NCI-H748 (cell line): ENCODE measurements around the gene SUMO3.

Source experiments
- DNase-seq: peaks from one replicate; lab custom pipeline; 2025; ENCODE audit not compliant: unreplicated experiment; lab: John Stamatoyannopoulos, UW

The SUMO3 gene

DNA sequence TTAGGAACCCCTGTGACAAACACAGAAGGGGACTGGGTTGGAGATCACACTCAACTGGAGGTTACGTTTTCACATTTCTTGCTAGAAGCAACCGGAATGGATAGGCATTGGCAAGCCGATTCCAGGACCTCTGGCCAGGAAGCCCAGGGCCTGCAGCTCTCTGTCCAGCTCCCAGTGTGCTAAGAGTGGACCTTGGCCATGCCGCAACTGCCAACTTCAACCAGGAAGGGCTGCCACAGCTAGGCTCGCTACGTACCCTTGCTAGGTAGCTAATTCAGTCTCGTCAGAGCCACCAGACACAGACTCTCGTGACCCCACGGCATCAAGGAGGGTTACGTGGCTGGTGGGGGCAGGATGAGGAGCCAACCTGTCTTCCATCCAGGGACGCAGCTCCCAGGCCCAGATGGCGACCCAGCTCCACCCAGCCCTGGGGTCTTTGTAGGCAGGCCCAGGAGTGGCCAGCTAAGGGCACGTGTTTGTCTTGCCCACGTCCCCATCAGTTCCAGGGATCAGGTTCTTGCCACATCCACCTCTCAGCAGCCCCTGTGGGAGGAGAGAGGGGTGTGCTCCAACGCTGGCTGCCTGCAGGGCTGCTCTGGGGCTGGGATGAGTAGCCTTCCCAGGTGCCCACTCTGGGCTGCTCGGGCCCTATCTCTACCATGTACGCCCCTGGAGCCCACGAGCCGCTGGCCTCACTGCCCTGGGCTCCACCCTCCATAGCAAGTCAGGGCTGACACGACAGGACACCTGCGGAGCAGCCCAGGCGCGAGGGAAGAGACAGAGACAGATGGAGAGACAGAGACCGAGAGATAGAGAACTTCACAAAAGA lies 55.4 kb downstream of the SUMO3 start:
- no peak for DNase-seq

DNA sequence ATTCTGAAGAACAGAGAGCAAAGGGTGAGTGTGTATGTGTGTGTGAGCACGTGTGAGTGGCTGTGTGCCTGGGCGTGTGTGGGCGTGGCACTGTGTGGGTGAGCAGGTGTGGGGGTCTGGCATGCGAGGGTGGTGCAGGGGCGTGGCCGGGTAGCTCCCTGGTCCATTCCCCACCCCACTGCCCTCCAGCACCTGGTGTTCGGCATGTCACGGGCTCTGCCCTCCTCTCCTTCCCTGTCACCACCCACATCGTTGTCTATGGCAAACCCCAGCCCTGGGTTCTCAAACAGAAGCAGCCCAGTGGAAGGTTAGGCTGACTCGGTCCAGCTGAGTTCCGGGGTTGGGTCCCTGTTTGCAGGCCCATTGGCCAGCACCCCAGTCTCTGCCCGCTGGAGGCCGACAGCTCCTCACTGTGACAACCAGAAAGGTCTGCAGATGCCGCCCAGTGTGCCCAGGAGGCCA lies 56.1 kb downstream of the SUMO3 start:
- peak; percentile 87 for DNase-seq

- peak; percentile 85 for DNase-seq
These were observed 56.7 kb downstream of the SUMO3 start for GRCh38 chr21:44761011-44761729.

GRCh38 chr21:44760376-44760775 lies 57.5 kb downstream of the SUMO3 start:
- no peak for DNase-seq

DNA sequence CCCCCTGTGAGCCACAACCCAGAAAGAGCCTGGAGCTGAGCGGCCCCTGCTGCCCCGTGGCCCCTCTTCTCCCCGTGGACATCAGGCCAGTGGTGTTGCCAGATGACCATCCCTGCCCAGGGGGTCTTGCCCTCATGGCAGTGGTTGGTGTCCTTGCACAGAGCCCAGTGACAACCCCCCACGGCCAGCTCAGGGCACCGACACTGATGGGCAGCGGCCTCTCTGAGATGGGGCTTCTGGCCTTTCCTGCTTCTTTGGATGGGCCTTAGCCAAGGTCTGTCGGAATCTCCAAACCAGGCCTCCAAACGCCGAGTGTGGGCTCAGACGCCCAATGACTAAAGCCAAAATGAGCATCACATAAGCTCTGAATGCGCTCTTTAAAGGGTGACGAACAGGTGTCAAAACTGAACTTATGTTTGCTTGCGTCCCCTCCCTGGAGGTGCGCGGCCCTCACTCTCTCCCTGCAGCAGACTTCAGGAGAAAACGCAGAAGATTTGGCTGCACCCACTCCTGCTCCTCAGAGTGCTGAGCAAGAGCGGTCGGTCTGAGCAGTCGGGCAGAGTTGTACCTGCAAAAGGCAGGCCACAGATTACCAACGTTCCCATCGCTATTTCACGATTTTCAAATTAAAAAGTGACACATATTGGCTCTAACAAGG lies 58.1 kb downstream of the SUMO3 start:
- no peak for DNase-seq

GRCh38 chr21:44758781-44759627 lies 58.9 kb downstream of the SUMO3 start:
- DNase-seq, result no peak

GRCh38 chr21:44758141-44758561 lies 59.7 kb downstream of the SUMO3 start:
- DNase-seq, result no peak

DNA sequence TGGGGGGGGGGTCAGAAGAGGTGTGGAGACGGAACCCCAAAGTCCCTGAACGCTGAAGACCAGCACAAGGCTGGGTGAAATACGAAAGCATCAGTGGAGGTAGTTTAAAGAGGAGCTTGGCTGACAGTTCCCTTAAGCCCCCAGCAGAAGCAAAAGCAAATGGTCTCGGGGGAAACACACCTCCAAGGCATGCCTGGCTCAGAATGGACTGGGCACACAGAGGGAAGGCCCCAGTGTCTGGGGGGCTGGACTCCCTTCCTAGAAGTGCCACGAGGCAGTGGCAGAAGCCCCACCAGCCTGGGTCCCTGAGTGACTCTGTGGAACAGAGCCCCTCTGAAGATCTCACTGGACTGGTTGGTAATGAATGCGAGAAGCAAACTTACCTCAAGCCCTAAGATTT lies 60.1 kb downstream of the SUMO3 start:
- DNase-seq, result no peak

DNA sequence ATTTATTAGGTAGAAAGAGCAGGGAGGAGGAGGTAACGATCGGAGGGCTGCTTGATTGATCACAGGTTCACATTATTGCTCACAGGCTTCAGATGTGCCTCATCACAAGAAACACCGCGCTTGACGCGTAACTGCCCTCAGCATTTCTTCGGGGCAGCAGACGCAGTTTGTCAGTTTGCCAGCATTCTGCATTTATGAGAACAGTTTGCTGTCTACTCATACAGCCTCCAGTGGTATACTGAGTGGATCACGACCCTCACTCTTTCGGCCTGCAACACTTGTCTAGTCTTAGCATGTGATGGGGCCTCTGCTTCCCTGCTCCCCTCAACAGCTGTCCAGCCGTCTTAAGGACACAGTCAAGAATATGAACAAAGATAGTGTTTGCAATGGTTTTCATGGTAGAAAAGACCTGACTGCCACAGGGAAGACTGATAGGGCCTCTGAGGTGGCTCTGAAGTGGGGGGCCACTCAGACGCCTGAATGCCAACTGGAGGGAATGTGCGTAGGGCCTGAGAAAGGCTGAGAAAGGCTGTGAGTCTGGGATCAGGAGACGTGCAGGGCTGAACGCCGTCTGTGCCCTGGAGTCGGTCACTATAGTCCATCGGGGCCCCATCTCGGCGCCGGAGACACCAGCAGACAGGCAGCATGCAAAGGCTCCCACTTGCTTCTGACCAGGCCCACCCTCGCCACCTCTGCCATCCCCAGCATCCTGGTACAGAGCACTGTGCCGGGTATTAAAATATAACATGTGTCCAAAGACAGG lies 61.3 kb downstream of the SUMO3 start:
- no peak for DNase-seq
